ENCODE data around the gene ASGR1. TPM values are rescaled to one million over a fixed set of nuclear protein-coding genes. Genes with fewer than 3 reads are reported as not detected.

ASGR1 gene
- total RNA-seq, 3 donors from 2014 or later: 0.35 to 1.6 (median 1.2) TPM

DNA sequence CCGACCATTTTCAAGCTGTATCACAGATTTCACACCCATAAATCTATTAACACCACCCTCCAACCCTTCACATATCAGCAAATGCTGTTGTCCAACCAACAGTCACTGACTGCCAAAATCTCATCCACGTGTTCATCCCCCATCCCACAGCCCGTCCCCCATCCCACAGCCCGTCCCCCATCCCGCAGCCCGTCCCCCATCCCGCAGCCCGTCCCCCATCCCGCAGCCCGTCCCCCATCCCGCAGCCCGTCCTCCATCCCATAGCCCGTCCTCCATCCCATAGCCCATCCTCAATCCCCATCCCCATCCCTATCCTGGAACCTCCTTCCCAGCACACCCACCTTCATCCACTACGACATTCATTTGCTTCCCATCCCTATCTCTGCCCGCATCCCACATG lies 26.4 kb upstream of the ASGR1 start:
- Histone ChIP-seq H3K4me1 (ENCODE audit: low read depth) (peaks cover 3% of the 10 kb centered on the region), H3K4me3 (no peak overlapping the region), H3K9me3 (no peaks in the 10 kb centered on the region), H3K36me3 (ENCODE audit: low read depth) (no peaks in the 10 kb centered on the region)
- TF ChIP-seq, protein P1, sequence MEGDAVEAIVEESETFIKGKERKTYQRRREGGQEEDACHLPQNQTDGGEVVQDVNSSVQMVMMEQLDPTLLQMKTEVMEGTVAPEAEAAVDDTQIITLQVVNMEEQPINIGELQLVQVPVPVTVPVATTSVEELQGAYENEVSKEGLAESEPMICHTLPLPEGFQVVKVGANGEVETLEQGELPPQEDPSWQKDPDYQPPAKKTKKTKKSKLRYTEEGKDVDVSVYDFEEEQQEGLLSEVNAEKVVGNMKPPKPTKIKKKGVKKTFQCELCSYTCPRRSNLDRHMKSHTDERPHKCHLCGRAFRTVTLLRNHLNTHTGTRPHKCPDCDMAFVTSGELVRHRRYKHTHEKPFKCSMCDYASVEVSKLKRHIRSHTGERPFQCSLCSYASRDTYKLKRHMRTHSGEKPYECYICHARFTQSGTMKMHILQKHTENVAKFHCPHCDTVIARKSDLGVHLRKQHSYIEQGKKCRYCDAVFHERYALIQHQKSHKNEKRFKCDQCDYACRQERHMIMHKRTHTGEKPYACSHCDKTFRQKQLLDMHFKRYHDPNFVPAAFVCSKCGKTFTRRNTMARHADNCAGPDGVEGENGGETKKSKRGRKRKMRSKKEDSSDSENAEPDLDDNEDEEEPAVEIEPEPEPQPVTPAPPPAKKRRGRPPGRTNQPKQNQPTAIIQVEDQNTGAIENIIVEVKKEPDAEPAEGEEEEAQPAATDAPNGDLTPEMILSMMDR (IDR thresholded peaks at IDR 0.05): no peak
- no peak for ATAC-seq
- peak in 1 of 3 donors; percentile 41 for DNase-seq
- intact Hi-C loops (cut with DNase I, micrococcal nuclease): no loop called here

DNA sequence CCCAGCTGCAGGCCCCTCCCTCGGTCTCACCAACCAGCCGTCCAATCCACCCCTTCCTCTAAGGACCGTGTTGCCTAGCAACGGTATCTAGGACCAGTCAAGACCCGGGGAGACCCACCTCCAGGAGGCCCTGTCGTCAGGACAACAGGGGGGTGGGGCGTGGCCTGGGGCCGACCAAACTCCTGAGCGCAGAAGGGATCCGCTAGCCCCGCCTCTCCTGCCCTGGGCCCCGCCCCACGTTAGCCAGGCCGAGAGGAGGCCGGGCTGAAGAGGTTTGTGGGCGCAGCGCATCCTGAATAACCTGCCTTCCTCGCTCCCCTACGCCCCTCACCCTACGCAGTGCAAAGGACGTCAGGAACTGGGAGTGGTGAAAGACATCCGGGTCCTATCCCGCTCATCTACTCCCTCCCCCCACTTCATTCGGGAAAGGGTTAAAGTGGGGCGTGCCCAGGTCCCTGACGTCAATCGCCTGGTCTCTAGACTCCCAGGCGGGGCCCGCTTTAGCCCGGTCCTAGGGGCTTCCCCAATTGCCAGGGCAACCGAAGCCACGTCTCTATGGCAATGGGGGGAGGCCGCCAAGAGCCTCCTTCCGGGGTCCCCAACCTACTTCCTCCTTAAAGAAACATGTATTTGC lies 25.8 kb upstream of the ASGR1 start:
- intact Hi-C loops (cut with DNase I, micrococcal nuclease): no loop called here

GRCh38 chr17:7204336-7204735 lies 25.2 kb upstream of the ASGR1 start:
- peak; percentile 10 for ATAC-seq
- no peak overlapping the region for H3K4me3 ChIP-seq
- H3K9me3 ChIP-seq: no peaks in the 10 kb centered on the region
- DNase-seq: peak in 1 of 3 donors; percentile 60
- H3K36me3 ChIP-seq (ENCODE audit: low read depth): no peaks in the 10 kb centered on the region
- intact Hi-C loops (cut with DNase I, micrococcal nuclease): no loop called here
- TF ChIP-seq, protein P1 (IDR thresholded peaks at IDR 0.05): no peak
- peaks cover 3% of the 10 kb centered on the region for H3K4me1 ChIP-seq (ENCODE audit: low read depth)

More for the DNA sequence above, 25.8 kb upstream of the ASGR1 start:
- Histone ChIP-seq H3K36me3 (ENCODE audit: low read depth) (no peaks in the 10 kb centered on the region), H3K4me3 (no peak overlapping the region), H3K4me1 (ENCODE audit: low read depth) (peaks cover 3% of the 10 kb centered on the region), H3K9me3 (no peaks in the 10 kb centered on the region)
- peak; percentile 82 to 93 (median 83) for DNase-seq
- ATAC-seq: peak; percentile 90
- TF ChIP-seq, protein P1 (IDR thresholded peaks at IDR 0.05): no peak

DNA sequence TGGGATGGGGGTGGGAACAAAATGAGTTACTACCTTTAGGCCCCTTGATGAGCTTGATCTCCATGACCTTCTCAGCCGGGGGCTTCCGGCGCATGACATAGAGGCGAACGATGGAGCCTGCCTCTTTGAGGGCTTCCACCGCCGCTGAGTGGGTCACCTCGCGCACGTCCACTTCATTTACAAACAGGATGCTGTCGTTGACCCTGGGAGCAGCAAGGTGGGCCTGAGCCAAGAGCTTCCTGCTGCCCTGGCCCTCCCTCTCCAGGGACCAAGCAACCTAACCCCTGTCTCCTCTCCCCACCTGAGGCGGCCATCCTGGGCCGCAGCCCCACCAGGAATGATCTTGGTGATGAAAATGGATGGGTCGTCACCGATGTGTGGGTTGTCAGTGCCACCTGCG lies 24.2 kb upstream of the ASGR1 start:
- TF ChIP-seq, protein P1 (IDR thresholded peaks at IDR 0.05): no peak
- intact Hi-C loops (cut with DNase I, micrococcal nuclease): no loop called here
- ATAC-seq: no peak
- Histone ChIP-seq H3K4me3 (no peak overlapping the region), H3K36me3 (ENCODE audit: low read depth) (no peaks in the 10 kb centered on the region), H3K4me1 (ENCODE audit: low read depth) (peaks cover 3% of the 10 kb centered on the region), H3K9me3 (no peaks in the 10 kb centered on the region)
- DNase-seq: peak in 1 of 3 donors; percentile 50

GRCh38 chr17:7196651-7197401 lies 17.7 kb upstream of the ASGR1 start:
- DNase-seq (no peak), ATAC-seq (no peak)
- intact Hi-C loops (cut with DNase I, micrococcal nuclease): no loop called here
- TF ChIP-seq, protein P1 (IDR thresholded peaks at IDR 0.05): no peak
- H3K4me1 ChIP-seq (ENCODE audit: low read depth): no peaks in the 10 kb centered on the region
- H3K36me3 ChIP-seq (ENCODE audit: low read depth): no peaks in the 10 kb centered on the region
- no peak overlapping the region for H3K4me3 ChIP-seq
- no peaks in the 10 kb centered on the region for H3K9me3 ChIP-seq

Data from mucosa of descending colon (tissue), 3 donors.